Pancreas (tissue), 10 donors: ENCODE data around the gene NR2F1-AS1. TPM values are rescaled to one million over a fixed set of nuclear protein-coding genes. Genes with fewer than 3 reads are reported as not detected.
"Not testable (repeated sequence)": the region's sequence is repeated elsewhere in the genome, so short reads cannot be mapped to it uniquely, and the experiment has no call there.

Experiments used
- ATAC-seq, 4 donors: fragments of 200-7000 bp; cut with Tn5 transposase; one replicate each; pipeline versions ENCODE4 v1.8.0 to v1.9.1; 2020; ENCODE audit warnings: mild to moderate bottlenecking in 4 of 4, moderate library complexity in 4 of 4
- DNase-seq, 6 donors: peaks; one replicate each; pipeline ENCODE4 v3.0.0-alpha.2; 2020
- FAIRE-seq: peaks from 2 replicates; lab custom pipeline; 2012; peaks lifted over from hg19 to GRCh38; lab: Jason Lieb, UNC
- H3K27ac ChIP-seq, 4 donors: fragments of 200-600 bp; sonication (generic); 1 replicate in 3 of 4; 2 replicates in 1 of 4; pipeline versions ENCODE4 v1.5.0 to v1.8.0; 2020
- H3K27me3 ChIP-seq, 4 donors: fragments of 200-600 bp; one replicate each; pipeline ENCODE4 v1.8.0; 2021
- H3K36me3 ChIP-seq, 3 donors: fragments of 200-600 bp; sonication (generic) in 1 of 3; one replicate each; pipeline versions ENCODE4 v1.5.0 to v1.8.0; 2020 to 2021
- H3K4me1 ChIP-seq, 3 donors: fragments of 200-600 bp; one replicate each; pipeline ENCODE4 v1.8.0; 2021
- H3K4me3 ChIP-seq, 4 donors: fragments of 200-600 bp; sonication (generic) in 2 of 4; one replicate each; pipeline versions ENCODE4 v1.5.0 to v1.8.0; 2020 to 2021
- H3K9me3 ChIP-seq, 4 donors: fragments of 200-600 bp; one replicate each; pipeline ENCODE4 v1.8.0; 2021
- WGBS, 2 donors: extraction: QIAGEN DNeasy Blood & Tissue Kit; methylation state at CpG; one replicate each; pipeline ENCODE4 v1.1.7; 2013; 5-methylcytosine and 5-hydroxymethylcytosine counted together
- intact Hi-C, 3 donors: fragments of 100-400 bp; cut with DNase I; formaldehyde crosslinking; loops; one replicate each; pipeline versions ENCODE4 v1.11.1 to v1.14.2; 2022
- polyA plus RNA-seq, 2 donors: library from polyadenylated mRNA; stranded (reverse); fragments of 200-250 nt; gene quantifications; one replicate each; pipeline ENCODE4 v1.2.3, GENCODE V29; 2013
- total RNA-seq, 6 donors: library from RNA; stranded (reverse); fragmentation: NEBNext Ultra II Directional in 4 of 6; extraction: Animal tissue kit (Norgen Biotek cat#: 25700) in 4 of 6; gene quantifications; one replicate each; pipeline versions ENCODE4 v1.2.1 to v1.2.4, GENCODE V29; 2021 to 2023
- TF ChIP-seq, protein P1 (sequence below), 4 donors: fragments of 200-600 bp; sonication (generic) in 3 of 4; IDR thresholded peaks; one replicate each; pipeline versions ENCODE4 v1.5.0 to v1.8.0; 2021; ENCODE audit warnings: antibody characterized with exemption in 4 of 4
- donor health status: healthy with polysubstance abuse.
- donor health status: DM: no; HTN: no; CAD: no; lungs with moderate emphysema.
- donor health status: DM: no; HTN: no; CAD: no.
- donor health status: control.
- donor health status: control.
- donor health status: Bipolar disorder and iron deficiency.
- donor health status: DM: yes; HTN: yes; CAD: no.
- donor health status: DM: no; HTN: no; CAD: no.
- donor health status: DM: no; HTN: no; CAD: no.
- donor health status: DM: yes; HTN: yes; CAD: no.

The NR2F1-AS1 gene
- total and polyA plus RNA-seq, 8 donors = 0.65 to 4.4 (median 2.1) TPM

DNA sequence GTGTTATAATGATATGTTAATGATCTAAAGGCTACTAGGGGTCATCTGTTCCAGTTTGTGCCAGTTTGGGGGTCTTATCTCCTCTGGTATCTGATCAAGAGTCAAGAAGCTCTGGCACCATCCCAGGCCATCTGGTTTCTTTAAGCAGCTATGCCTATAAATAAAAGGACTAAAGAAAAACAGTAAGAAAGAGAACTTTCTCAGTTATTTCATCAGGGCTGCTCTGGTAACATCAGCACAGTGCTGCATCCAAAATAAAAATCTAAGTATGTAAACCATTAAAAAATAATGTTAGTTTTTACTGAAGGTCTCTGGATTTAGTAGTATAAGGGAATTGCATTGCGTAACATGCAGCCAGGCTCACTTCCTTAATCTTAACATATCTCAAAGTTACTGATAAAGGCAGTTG lies 185.0 kb downstream of the NR2F1-AS1 start:
- Histone ChIP-seq H3K27ac (no peak overlapping the region), H3K9me3 (no peaks in the 10 kb centered on the region), H3K4me3 (no peak overlapping the region), H3K36me3 (no peaks in the 10 kb centered on the region), H3K4me1 (no peaks in the 10 kb centered on the region), H3K27me3 (no peaks in the 10 kb centered on the region)
- 93% methylated on average over 1 of the region's 1 CpG for WGBS, 2 donors
- TF ChIP-seq, protein P1, sequence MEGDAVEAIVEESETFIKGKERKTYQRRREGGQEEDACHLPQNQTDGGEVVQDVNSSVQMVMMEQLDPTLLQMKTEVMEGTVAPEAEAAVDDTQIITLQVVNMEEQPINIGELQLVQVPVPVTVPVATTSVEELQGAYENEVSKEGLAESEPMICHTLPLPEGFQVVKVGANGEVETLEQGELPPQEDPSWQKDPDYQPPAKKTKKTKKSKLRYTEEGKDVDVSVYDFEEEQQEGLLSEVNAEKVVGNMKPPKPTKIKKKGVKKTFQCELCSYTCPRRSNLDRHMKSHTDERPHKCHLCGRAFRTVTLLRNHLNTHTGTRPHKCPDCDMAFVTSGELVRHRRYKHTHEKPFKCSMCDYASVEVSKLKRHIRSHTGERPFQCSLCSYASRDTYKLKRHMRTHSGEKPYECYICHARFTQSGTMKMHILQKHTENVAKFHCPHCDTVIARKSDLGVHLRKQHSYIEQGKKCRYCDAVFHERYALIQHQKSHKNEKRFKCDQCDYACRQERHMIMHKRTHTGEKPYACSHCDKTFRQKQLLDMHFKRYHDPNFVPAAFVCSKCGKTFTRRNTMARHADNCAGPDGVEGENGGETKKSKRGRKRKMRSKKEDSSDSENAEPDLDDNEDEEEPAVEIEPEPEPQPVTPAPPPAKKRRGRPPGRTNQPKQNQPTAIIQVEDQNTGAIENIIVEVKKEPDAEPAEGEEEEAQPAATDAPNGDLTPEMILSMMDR (IDR thresholded peaks at IDR 0.05) = no peak
- intact Hi-C loops = no loop called here
- ATAC-seq = no peak
- no peak for DNase-seq
- no peak for FAIRE-seq

DNA sequence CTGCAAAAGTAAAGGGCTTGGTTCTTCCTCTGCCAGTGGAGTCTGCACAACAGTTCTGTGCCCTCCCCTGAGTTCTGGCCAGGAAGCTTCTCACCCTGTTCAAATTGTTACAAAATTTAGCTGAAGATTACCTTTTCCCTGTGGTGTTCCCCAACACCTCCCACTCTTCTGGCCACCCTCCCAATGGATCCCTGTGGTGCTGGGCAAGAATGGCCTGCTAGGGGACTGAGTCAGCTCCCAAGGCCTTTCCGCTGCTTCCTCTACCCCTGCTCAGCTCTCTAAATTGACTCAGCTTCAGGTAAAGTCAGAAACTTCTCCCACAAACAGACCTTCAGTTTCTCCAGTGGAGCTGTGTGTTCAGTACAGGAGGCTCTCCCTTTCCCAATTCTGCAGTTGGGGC lies 186.0 kb downstream of the NR2F1-AS1 start:
- Histone ChIP-seq H3K36me3 (no peaks in the 10 kb centered on the region), H3K27ac (no peak overlapping the region), H3K4me3 (no peak overlapping the region), H3K4me1 (no peaks in the 10 kb centered on the region), H3K27me3 (no peaks in the 10 kb centered on the region), H3K9me3 (no peaks in the 10 kb centered on the region)
- ATAC-seq (no peak), DNase-seq (no peak), FAIRE-seq (no peak)
- intact Hi-C loops = no loop called here
- 59 to 86% methylated on average over 1 of the region's 1 CpG for whole genome bisulfite sequencing, 2 donors
- TF ChIP-seq, protein P1 (IDR thresholded peaks at IDR 0.05) = no peak

DNA sequence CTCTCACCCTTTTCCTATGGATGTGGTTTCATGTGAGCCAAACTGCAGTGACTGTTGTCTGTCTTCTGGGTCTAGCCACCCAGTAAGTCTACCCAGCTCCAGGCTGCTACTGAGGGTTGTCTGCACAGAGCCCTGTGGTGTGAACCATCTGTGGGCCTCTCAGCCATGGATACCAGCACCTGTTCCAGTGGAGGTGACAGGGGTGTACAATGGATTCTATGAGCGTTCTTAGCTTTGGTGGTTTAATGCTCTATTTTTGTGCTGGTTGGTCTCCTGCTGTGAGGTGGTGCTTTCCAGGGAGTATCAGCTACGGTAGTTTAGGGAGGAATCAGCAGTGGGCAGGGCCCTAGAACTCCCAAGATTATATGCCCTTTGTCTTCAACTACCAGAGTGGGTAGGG lies 186.7 kb downstream of the NR2F1-AS1 start:
- no peak for DNase-seq

DNA sequence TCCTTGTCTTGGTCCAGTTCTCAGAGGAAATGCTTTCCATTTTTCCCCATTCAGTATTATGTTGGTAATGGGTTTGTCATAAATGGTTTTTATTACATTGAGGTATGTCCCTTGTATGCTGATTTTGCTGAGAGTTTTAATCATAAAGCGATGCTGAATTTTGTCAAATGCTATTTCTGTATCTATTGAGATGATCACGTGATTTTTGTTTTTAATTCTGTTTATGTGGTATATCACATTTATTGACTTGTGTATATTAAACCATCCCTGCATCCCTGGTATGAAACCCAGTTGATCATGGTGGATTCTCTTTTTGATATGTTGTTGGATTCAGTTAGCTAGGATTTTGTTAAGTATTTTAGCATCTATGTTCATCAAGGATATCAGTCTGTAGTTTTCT lies 189.8 kb downstream of the NR2F1-AS1 start:
- H3K9me3 ChIP-seq, H3K36me3 ChIP-seq, intact Hi-C loops, DNase-seq, ATAC-seq, H3K4me1 ChIP-seq, H3K27ac ChIP-seq, H3K27me3 ChIP-seq, H3K4me3 ChIP-seq, FAIRE-seq: not testable (repeated sequence)
- WGBS, 2 donors = 66 to 78% methylated on average over 2 of the region's 2 CpGs

More for the DNA sequence above, 186.7 kb downstream of the NR2F1-AS1 start:
- Histone ChIP-seq H3K27ac (no peak overlapping the region), H3K4me1 (no peaks in the 10 kb centered on the region), H3K27me3 (no peaks in the 10 kb centered on the region), H3K4me3 (no peak overlapping the region), H3K36me3 (no peaks in the 10 kb centered on the region), H3K9me3 (no peaks in the 10 kb centered on the region)
- intact Hi-C loops = no loop called here
- TF ChIP-seq, protein P1 (IDR thresholded peaks at IDR 0.05) = no peak
- FAIRE-seq (no peak), ATAC-seq (no peak)
- WGBS, 2 donors = 76 to 79% methylated on average over 2 of the region's 2 CpGs

DNA sequence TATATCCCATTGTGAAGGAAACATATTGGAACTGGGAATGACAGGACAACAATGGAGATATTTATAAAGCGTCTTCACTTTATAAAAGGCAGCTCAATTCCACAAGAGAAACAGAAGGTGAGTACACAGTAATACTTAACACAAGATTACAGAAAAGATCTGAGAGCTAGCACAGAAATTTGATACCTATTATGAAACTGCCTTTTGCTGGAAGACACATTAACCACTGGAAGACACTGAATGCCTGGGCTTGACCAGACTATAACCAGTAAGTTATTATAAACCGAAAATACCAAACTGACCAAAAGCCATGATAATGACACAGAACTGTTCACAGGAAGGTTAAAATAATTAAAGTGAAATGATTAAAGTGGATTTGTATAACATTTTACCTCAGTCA lies 195.4 kb downstream of the NR2F1-AS1 start:
- TF ChIP-seq, protein P1 (IDR thresholded peaks at IDR 0.05) = no peak
- FAIRE-seq (no peak), ATAC-seq (no peak), DNase-seq (no peak)
- H3K27me3 ChIP-seq = no peaks in the 10 kb centered on the region
- H3K9me3 ChIP-seq = no peaks in the 10 kb centered on the region
- no peaks in the 10 kb centered on the region for H3K36me3 ChIP-seq
- 44 to 62% methylated on average over 2 of the region's 2 CpGs for WGBS, 2 donors
- H3K27ac ChIP-seq = no peak overlapping the region
- intact Hi-C loops = no loop called here
- no peak overlapping the region for H3K4me3 ChIP-seq
- no peaks in the 10 kb centered on the region for H3K4me1 ChIP-seq
